Right lobe of liver (tissue), 6 donors: ENCODE results near the gene GALNT10. TPM values are rescaled to one million over a fixed set of nuclear protein-coding genes. Genes with fewer than 3 reads are reported as not detected.
"Not testable (repeated sequence)": the region's sequence is repeated elsewhere in the genome, so short reads cannot be mapped to it uniquely, and the experiment has no call there.

Experiments
- ATAC-seq, 4 donors: fragments of 200-7000 bp; cut with Tn5 transposase; one replicate each; pipeline ENCODE4 v1.9.1; 2020; ENCODE audit warnings: mild to moderate bottlenecking in 4 of 4, moderate library complexity in 4 of 4
- DNase-seq, 3 donors: peaks; one replicate each; pipeline ENCODE4 v3.0.0-alpha.2; 2020
- H3K27ac ChIP-seq, 3 donors: fragments of 200-600 bp; one replicate each; pipeline ENCODE4 v1.8.0; 2022
- H3K27me3 ChIP-seq, 2 donors: fragments of 200-600 bp; one replicate each; pipeline ENCODE4 v1.8.0; 2022
- H3K36me3 ChIP-seq, 4 donors: fragments of 200-600 bp; sonication (generic) in 1 of 4; one replicate each; pipeline versions ENCODE4 v1.5.1 to v1.8.0; 2017 to 2022; ENCODE audit warnings: control low read depth in 1 of 4
- H3K4me1 ChIP-seq, 4 donors: fragments of 200-600 bp; sonication (generic) in 1 of 4; one replicate each; pipeline versions ENCODE4 v1.5.1 to v1.8.0; 2017 to 2022; ENCODE audit warnings: control low read depth in 1 of 4
- H3K4me3 ChIP-seq, 3 donors: fragments of 200-600 bp; one replicate each; pipeline ENCODE4 v1.8.0; 2022
- H3K9me3 ChIP-seq, 4 donors: fragments of 200-600 bp; sonication (generic) in 1 of 4; one replicate each; pipeline versions ENCODE4 v1.5.1 to v1.8.0; 2017 to 2022; ENCODE audit warnings: control low read depth in 1 of 4
- POLR2A ChIP-seq: fragments of 450-650 bp; IDR thresholded peaks from one replicate; pipeline ENCODE4 v1.6.1; 2017; ENCODE audit warnings: antibody characterized with exemption, mild to moderate bottlenecking
- WGBS: methylation state at CpG from one replicate; pipeline ENCODE4 v1.1.6; 2018; ENCODE audit warnings: low coverage, low lambda C conversion rate; ENCODE audit not compliant: insufficient coverage; ENCODE audit errors: missing lambda C conversion rate; 5-methylcytosine and 5-hydroxymethylcytosine counted together
- intact Hi-C, 2 donors: fragments of 100-400 bp; cut with DNase I; formaldehyde crosslinking; loops; one replicate each; pipeline versions ENCODE4 v1.11.2 to v1.14.1; 2022
- total RNA-seq, 6 experiments: library from RNA; depleted of rRNA in 2 of 6; stranded (reverse); fragments of >200 nt in 2 of 6; fragmentation: NEBNext Ultra II Directional in 3 of 6; extraction: Animal tissue kit (Norgen Biotek cat#: 25700) in 3 of 6; gene quantifications; one replicate each; pipeline versions ENCODE4 v1.1.0 to v1.2.4, GENCODE V29; 2016 to 2023
- TF ChIP-seq, protein P1 (sequence below), 4 donors: fragments of 200-600 bp in 3 of 4; fragments of 450-650 bp in 1 of 4; IDR thresholded peaks; one replicate each; pipeline versions ENCODE4 v1.5.1 to v1.8.0; 2016 to 2022; ENCODE audit warnings: antibody characterized with exemption in 4 of 4, mild to moderate bottlenecking in 2 of 4
- donor health status: DM: no; HTN: yes; CAD: no.
- donor health status: DM: no; HTN: no; CAD: no.
- donor health status: DM: no; HTN: no; CAD: no.
- donor health status: DM: no; HTN: yes; CAD: no.
- donor health status: DM: no; HTN: yes; CAD: no.

Gene GALNT10
- total RNA-seq, 6 experiments from 2014 or later: 4.0 to 9.7 (median 7.1) TPM

DNA sequence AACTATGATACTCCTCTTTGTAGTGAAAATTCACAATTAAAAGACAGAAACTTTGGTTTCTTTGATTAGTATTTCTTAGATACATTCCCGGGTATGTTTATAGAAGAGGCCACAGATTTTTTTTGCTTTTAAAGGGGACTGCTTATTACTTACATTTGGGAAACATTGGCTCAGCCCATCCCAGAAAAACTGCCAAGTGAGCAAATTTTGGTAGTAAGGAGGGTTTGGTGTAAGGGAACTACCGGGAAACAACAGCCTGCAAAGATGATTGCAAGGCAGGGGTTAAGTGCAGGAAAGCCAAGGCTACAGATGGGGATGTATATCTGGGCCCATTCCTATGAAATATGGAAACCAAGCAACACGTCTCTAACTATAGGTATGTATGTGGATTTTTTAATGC, 166.4 kb downstream of the GALNT10 start:
- Histone ChIP-seq H3K4me1 (no peaks in the 10 kb centered on the region), H3K27ac (no peak overlapping the region), H3K36me3 (no peaks in the 10 kb centered on the region), H3K9me3 (no peaks in the 10 kb centered on the region), H3K4me3 (no peak overlapping the region), H3K27me3 (no peaks in the 10 kb centered on the region)
- ATAC-seq (no peak), DNase-seq (no peak)
- TF ChIP-seq, protein P1, sequence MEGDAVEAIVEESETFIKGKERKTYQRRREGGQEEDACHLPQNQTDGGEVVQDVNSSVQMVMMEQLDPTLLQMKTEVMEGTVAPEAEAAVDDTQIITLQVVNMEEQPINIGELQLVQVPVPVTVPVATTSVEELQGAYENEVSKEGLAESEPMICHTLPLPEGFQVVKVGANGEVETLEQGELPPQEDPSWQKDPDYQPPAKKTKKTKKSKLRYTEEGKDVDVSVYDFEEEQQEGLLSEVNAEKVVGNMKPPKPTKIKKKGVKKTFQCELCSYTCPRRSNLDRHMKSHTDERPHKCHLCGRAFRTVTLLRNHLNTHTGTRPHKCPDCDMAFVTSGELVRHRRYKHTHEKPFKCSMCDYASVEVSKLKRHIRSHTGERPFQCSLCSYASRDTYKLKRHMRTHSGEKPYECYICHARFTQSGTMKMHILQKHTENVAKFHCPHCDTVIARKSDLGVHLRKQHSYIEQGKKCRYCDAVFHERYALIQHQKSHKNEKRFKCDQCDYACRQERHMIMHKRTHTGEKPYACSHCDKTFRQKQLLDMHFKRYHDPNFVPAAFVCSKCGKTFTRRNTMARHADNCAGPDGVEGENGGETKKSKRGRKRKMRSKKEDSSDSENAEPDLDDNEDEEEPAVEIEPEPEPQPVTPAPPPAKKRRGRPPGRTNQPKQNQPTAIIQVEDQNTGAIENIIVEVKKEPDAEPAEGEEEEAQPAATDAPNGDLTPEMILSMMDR (IDR thresholded peaks at IDR 0.05): no peak
- TF ChIP-seq POLR2A: no peak
- intact Hi-C loops: no loop called here
- WGBS: 86% methylated on average over 3 of the region's 3 CpGs

DNA sequence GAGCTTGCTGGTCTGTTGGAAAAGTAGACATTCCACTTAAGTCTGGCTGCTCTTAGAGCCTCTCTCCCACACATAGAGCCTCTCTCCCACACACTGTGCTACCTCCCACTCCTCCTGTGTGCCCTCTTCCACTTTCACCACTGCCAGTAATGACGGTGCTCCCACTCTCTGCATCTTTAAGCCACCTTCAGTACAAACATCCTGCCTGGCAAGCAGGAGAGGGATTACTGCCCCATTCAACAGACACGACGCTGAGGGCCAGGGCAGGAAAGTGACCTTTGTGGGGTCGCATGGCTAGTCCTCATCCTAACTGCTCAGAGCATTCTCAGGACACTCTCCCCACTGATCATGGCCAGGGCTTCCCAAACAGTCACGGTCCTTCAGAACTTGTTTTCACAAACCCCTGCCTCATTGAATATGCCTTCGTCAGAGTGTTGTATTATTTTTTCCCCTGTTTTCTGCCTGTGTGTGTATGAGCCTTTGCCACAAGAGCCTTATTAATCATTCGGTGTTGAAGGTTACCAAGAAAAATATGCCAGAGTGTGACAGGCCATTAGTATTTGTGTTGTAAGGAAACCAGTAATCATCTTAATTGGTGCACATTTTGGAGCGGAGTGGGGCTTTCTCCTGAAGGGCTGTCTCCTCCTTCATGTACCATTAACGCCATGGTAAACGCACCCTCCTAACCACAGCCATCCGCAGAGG, 168.1 kb downstream of the GALNT10 start:
- ATAC-seq: no peak
- no peak overlapping the region for H3K27ac ChIP-seq
- intact Hi-C loops: no loop called here

DNA sequence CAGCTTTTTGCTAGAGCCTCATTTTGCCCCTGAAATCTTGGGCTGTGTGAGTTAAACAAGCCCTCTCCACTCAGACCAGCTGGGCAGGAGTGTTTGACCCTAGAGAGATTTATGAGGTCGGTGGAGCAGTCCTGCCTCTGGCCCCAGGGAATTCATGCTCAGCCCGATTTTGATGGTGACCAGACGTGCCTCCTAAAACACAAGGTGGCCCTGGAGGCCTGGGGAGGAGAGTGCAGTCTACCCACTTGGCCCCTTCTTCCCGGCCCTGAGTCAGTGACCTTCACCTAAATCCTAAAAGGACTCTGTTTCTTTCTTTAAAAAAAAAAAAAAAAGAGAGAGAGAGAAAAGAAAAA, 168.7 kb downstream of the GALNT10 start:
- Histone ChIP-seq H3K27me3 (no peaks in the 10 kb centered on the region), H3K36me3 (no peaks in the 10 kb centered on the region), H3K9me3 (no peaks in the 10 kb centered on the region), H3K27ac (no peak overlapping the region), H3K4me3 (no peak overlapping the region), H3K4me1 (no peaks in the 10 kb centered on the region)
- WGBS: 65% methylated on average over 4 of the region's 4 CpGs
- TF ChIP-seq POLR2A: no peak
- TF ChIP-seq, protein P1 (IDR thresholded peaks at IDR 0.05): no peak
- DNase-seq (no peak), ATAC-seq (no peak)
- intact Hi-C loops: no loop called here

More for the DNA sequence above, 168.1 kb downstream of the GALNT10 start:
- Histone ChIP-seq H3K4me1 (no peaks in the 10 kb centered on the region), H3K36me3 (no peaks in the 10 kb centered on the region), H3K27me3 (no peaks in the 10 kb centered on the region), H3K4me3 (no peak overlapping the region), H3K9me3 (no peaks in the 10 kb centered on the region)
- no peak for DNase-seq
- 90% methylated on average over 7 of the region's 11 CpGs for WGBS
- TF ChIP-seq POLR2A: no peak
- TF ChIP-seq, protein P1 (IDR thresholded peaks at IDR 0.05): no peak

DNA sequence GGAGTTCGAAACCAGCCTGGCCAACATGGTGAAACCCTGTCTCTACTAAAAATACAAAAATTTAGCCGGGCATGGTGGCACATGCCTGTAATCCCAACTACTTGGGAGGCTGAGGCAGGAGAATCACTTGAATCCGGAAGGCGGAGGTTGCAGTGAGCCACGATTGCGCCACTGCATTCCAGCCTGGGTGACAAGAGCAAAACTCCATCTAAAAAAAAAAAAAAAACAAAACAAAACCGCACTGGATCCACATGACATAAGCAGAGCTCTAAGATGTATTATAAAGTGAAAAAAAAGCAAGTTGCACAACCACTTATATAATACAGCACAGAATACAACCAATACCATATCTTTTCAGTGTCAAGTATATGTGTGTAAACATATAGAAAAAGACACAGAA, 169.7 kb downstream of the GALNT10 start:
- H3K27me3 ChIP-seq, H3K9me3 ChIP-seq, intact Hi-C loops, ATAC-seq, DNase-seq, H3K27ac ChIP-seq, H3K36me3 ChIP-seq, H3K4me1 ChIP-seq, H3K4me3 ChIP-seq: not testable (repeated sequence)
- WGBS: 89% methylated on average over 6 of the region's 7 CpGs

DNA sequence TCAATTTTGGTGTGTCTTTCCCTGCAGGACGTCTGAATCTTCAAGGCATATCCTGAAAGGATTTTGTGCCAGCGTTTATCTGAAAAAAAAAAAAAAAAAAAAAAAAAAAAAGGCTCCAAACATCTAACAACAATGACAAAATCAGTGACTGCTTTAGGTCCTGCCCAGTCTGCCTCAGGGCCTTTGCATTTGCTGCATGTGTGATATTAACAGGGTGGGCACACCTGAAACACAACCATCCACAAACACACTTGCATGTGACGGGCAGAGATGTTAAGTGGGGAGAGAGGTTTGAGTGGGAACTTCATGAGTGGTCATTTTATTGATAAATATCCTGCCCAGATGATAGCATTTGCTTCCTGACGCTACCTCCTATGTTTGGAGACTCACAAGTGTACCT, 172.9 kb downstream of the GALNT10 start:
- Histone ChIP-seq H3K27ac (no peak overlapping the region), H3K4me1 (no peaks in the 10 kb centered on the region), H3K27me3 (no peaks in the 10 kb centered on the region), H3K4me3 (no peak overlapping the region), H3K9me3 (no peaks in the 10 kb centered on the region), H3K36me3 (no peaks in the 10 kb centered on the region)
- intact Hi-C loops: no loop called here
- ATAC-seq: no peak
- no peak for DNase-seq
- 88% methylated on average over 4 of the region's 4 CpGs for WGBS
- TF ChIP-seq, protein P1 (IDR thresholded peaks at IDR 0.05): no peak
- TF ChIP-seq POLR2A: no peak
